ENCODE measurements around the gene KCNQ1OT1.

The KCNQ1OT1 gene

GRCh38 chr11:2701898-2702434, 2.2 kb upstream of the KCNQ1OT1 start:
- ChIA-PET POLR2A (no interaction called here), CTCF (interaction anchor here (0.9 to 1.4 kb wide), 2 partner anchors 169 to 186 kb away, joined by 3 to 4 read pairs; no protein-coding TSS in a partner anchor)

GRCh38 chr11:2701230-2701629, 1.4 kb upstream of the KCNQ1OT1 start:
- Histone ChIP-seq H3K4me3 (ENCODE audit: low read depth, low read length) (no peak overlapping the region), H3K4me1 (ENCODE audit: control insufficient read depth, insufficient read depth, low read length) (no peaks in the 10 kb centered on the region), H3K27ac (ENCODE audit: extremely low read depth, low read depth, low read length) (no peak overlapping the region), H3K9me3 (ENCODE audit: control insufficient read depth, insufficient read depth, low read depth, low read length) (no peaks in the 10 kb centered on the region), H3K36me3 (ENCODE audit: control insufficient read depth in 2 of 2, insufficient read depth in 1 of 2, low read length in 2 of 2) (peaks cover 0 to under 1% of the 10 kb centered on the region in 2 experiments; a peak in 1 of 3 replicates)
- ChIA-PET CTCF (interaction anchor here (1.4 kb wide), 1 partner anchor 168 kb away, joined by 3 read pairs; no protein-coding TSS in a partner anchor), POLR2A (no interaction called here)
- no peak for TF ChIP-seq ZNF776 (tag by site-specific recombination; IDR thresholded peaks at IDR 0.05; ENCODE audit: borderline replicate concordance)
- no peak for TF ChIP-seq OVOL3 (tag by site-specific recombination; IDR thresholded peaks at IDR 0.05)
- TF ChIP-seq ZNF302 (tag by site-specific recombination; IDR thresholded peaks at IDR 0.05; ENCODE audit: low read depth): no peak

More at GRCh38 chr11:2701898-2702434, 2.2 kb upstream of the KCNQ1OT1 start:
- Histone ChIP-seq H3K4me1 (ENCODE audit: control insufficient read depth, insufficient read depth, low read length) (no peaks in the 10 kb centered on the region), H3K27ac (ENCODE audit: extremely low read depth, low read depth, low read length) (no peak overlapping the region), H3K36me3 (ENCODE audit: control insufficient read depth in 2 of 2, insufficient read depth in 1 of 2, low read length in 2 of 2) (no peaks in the 10 kb centered on the region), H3K4me3 (ENCODE audit: low read depth, low read length) (no peak overlapping the region), H3K9me3 (ENCODE audit: control insufficient read depth, insufficient read depth, low read depth, low read length) (no peaks in the 10 kb centered on the region)
- TF ChIP-seq MYNN (tag by site-specific recombination; IDR thresholded peaks at IDR 0.05; ENCODE audit: borderline replicate concordance) (0 out of 2 replicates have a peak, but pooled peaks have one; percentile 20), ZNF362 (tag by site-specific recombination; IDR thresholded peaks at IDR 0.05) (no peak), OSR2 (tag by site-specific recombination; IDR thresholded peaks at IDR 0.05) (no peak), ZNF768 (tag by site-specific recombination; IDR thresholded peaks at IDR 0.05) (no peak), BCL6B (tag by site-specific recombination; IDR thresholded peaks at IDR 0.05) (no peak), ZXDB (tag by site-specific recombination; IDR thresholded peaks at IDR 0.05) (no peak)

GRCh38 chr11:2700415-2701211, 819 bp upstream of the KCNQ1OT1 start:
- Histone ChIP-seq H3K9me3 (ENCODE audit: control insufficient read depth, insufficient read depth, low read depth, low read length) (no peaks in the 10 kb centered on the region), H3K4me1 (ENCODE audit: control insufficient read depth, insufficient read depth, low read length) (no peaks in the 10 kb centered on the region), H3K27ac (ENCODE audit: extremely low read depth, low read depth, low read length) (peak overlapping the region; percentile 75; the same call in 1 of the 2 replicates), H3K4me3 (ENCODE audit: low read depth, low read length) (peak overlapping the region; percentile 61), H3K36me3 (ENCODE audit: control insufficient read depth in 2 of 2, insufficient read depth in 1 of 2, low read length in 2 of 2) (peaks cover 0 to 5% of the 10 kb centered on the region in 2 experiments; a peak in 1 of 3 replicates)
- POLR2A ChIA-PET: interaction anchor here (0.5 to 1.3 kb wide), 20 partner anchors 7 to 300 kb away, joined by 3 to 13 read pairs (median 4); a partner anchor contains a TSS
- CTCF ChIA-PET: interaction anchor here (0.9 kb wide), 1 partner anchor 285 kb away, joined by 3 read pairs; no protein-coding TSS in a partner anchor
- no peak for TF ChIP-seq ZFP3 (tag by site-specific recombination; IDR thresholded peaks at IDR 0.05; ENCODE audit: low read depth)
- TF ChIP-seq HIC1 (tag by site-specific recombination; IDR thresholded peaks at IDR 0.05): 0 out of 2 replicates have a peak, but pooled peaks have one; percentile 42
- peak; percentile 83 for TF ChIP-seq ZNF335 (tag by site-specific recombination; conservative IDR thresholded peaks at IDR 0.05)
- TF ChIP-seq ZNF658 (tag by site-specific recombination; IDR thresholded peaks at IDR 0.05): no peak
- TF ChIP-seq ZNF654 (tag by site-specific recombination; IDR thresholded peaks at IDR 0.05; ENCODE audit: low read depth): no peak
- TF ChIP-seq REPIN1 (tag by site-specific recombination; IDR thresholded peaks at IDR 0.05; ENCODE audit: low read depth): no peak
- no peak for TF ChIP-seq PRDM6 (tag by site-specific recombination; IDR thresholded peaks at IDR 0.05)
- TF ChIP-seq ZBTB11 (tag by site-specific recombination; conservative IDR thresholded peaks at IDR 0.05; ENCODE audit: low read depth): no peak
- no peak for TF ChIP-seq ZNF211 (tag by site-specific recombination; IDR thresholded peaks at IDR 0.05; ENCODE audit: low read depth)

All from HEK293 (cell line).